Measurements from ENCODE around the gene SYPL1.

DNA sequence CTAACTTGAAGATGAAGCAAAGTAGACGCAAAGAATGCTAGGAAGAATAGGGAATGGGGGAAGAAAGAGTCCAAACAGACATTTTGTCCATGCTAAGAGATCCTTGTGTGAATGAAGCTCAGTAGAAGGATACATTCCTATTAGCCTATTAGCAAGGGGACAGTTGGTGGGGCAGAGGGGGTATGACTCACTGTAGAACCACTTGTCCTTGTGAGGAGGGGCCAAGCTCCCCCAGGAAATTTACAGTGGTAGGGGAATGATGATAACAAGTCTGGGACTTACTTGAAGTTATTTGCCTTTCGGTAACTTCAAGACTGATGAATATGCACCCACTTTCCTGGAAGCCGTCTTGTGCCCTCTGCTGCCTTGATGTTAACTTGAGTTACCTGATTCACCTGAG is 17.2 kb upstream of the SYPL1 start:
- TF ChIP-seq, protein P1, sequence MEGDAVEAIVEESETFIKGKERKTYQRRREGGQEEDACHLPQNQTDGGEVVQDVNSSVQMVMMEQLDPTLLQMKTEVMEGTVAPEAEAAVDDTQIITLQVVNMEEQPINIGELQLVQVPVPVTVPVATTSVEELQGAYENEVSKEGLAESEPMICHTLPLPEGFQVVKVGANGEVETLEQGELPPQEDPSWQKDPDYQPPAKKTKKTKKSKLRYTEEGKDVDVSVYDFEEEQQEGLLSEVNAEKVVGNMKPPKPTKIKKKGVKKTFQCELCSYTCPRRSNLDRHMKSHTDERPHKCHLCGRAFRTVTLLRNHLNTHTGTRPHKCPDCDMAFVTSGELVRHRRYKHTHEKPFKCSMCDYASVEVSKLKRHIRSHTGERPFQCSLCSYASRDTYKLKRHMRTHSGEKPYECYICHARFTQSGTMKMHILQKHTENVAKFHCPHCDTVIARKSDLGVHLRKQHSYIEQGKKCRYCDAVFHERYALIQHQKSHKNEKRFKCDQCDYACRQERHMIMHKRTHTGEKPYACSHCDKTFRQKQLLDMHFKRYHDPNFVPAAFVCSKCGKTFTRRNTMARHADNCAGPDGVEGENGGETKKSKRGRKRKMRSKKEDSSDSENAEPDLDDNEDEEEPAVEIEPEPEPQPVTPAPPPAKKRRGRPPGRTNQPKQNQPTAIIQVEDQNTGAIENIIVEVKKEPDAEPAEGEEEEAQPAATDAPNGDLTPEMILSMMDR (IDR thresholded peaks at IDR 0.05) = no peak
- no peak for TF ChIP-seq EZH2 (IDR thresholded peaks at IDR 0.05)
- no peak for TF ChIP-seq EZH2phosphoT487 (IDR thresholded peaks at IDR 0.05)
